ENCODE measurements around the gene TRAPPC3.
A peak's percentile ranks its signal among the peaks of the same experiment; 100 is the strongest.

Gene TRAPPC3

GRCh38 chr1:36107394-36107793, 41.9 kb downstream of the TRAPPC3 start:
- TF ChIP-seq CTCF (IDR thresholded peaks at IDR 0.05; ENCODE audit: control insufficient read depth, extremely low read depth, insufficient read depth) = no peak
- no peak for DNase-seq (ENCODE audit: low read depth)
- H3K4me3 ChIP-seq (ENCODE audit: low read depth, low read length) = no peak overlapping the region

- no peak overlapping the region for H3K4me3 ChIP-seq (ENCODE audit: low read depth, low read length)
- no peak for DNase-seq (ENCODE audit: low read depth)
- no peak for TF ChIP-seq CTCF (IDR thresholded peaks at IDR 0.05; ENCODE audit: control insufficient read depth, extremely low read depth, insufficient read depth)
Observed at GRCh38 chr1:36106269-36106668, 43.0 kb downstream of the TRAPPC3 start.

GRCh38 chr1:36101546-36101945, 47.7 kb downstream of the TRAPPC3 start:
- no peak for TF ChIP-seq CTCF (IDR thresholded peaks at IDR 0.05; ENCODE audit: control insufficient read depth, extremely low read depth, insufficient read depth)
- no peak for DNase-seq (ENCODE audit: low read depth)
- H3K4me3 ChIP-seq (ENCODE audit: low read depth, low read length) = no peak overlapping the region

- H3K4me3 ChIP-seq (ENCODE audit: low read depth, low read length) = no peak overlapping the region
- DNase-seq (ENCODE audit: low read depth) = no peak
- TF ChIP-seq CTCF (IDR thresholded peaks at IDR 0.05; ENCODE audit: control insufficient read depth, extremely low read depth, insufficient read depth) = no peak
Observed at GRCh38 chr1:36100376-36100775, 48.9 kb downstream of the TRAPPC3 start.

GRCh38 chr1:36099681-36100341, 49.5 kb downstream of the TRAPPC3 start:
- TF ChIP-seq CTCF (IDR thresholded peaks at IDR 0.05; ENCODE audit: control insufficient read depth, extremely low read depth, insufficient read depth) = peak; percentile 91
- no peak overlapping the region for H3K4me3 ChIP-seq (ENCODE audit: low read depth, low read length)
- DNase-seq (ENCODE audit: low read depth) = peak; percentile 21

GRCh38 chr1:36098650-36099365, 50.5 kb downstream of the TRAPPC3 start:
- no peak for DNase-seq (ENCODE audit: low read depth)
- TF ChIP-seq CTCF (IDR thresholded peaks at IDR 0.05; ENCODE audit: control insufficient read depth, extremely low read depth, insufficient read depth) = no peak
- no peak overlapping the region for H3K4me3 ChIP-seq (ENCODE audit: low read depth, low read length)
